Stimulated activated CD4-positive, alpha-beta T cell treated with anti-CD3 and anti-CD28 coated beads, Interleukin-4, amount 100 ng/mL, for 24 hours (primary cell): ENCODE data around the gene FCRLA.
A peak's percentile ranks its signal among the peaks of the same experiment; 100 is the strongest.

ENCODE experiments used
- DNase-seq: peaks from one replicate; pipeline ENCODE4 v3.0.0-alpha.2; 2020

FCRLA gene

GRCh38 chr1:161735837-161736236 lies 28.8 kb downstream of the FCRLA start:
- no peak for DNase-seq

DNA sequence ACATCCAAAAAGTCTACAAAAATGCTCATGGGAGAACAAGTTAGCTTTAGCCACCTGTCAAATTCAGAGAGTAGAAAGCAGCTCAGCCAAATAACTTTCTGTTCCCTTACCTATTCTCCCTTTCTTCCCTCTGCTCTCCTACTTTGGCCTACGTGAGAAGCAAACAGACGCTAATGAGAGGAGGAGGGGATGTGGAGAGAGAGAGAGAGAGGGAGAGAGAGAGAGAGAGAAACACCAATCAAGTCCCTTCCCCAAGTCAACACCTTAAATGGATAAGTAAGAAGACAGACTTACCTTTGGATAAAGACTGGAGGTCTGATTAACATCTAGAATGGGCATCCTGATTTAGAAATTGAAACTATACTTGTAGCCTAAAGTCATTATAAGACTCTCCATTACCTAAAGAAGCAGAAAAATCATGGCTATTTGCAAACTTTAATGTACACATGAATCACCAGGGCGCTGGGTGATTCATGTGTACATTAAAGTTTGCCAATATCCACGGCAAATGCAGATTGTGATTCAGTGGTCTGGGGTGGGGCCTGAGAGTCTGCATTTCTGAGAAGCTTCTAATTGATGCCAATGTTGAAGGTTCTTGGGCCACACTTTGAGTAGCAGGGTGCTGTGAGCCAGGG lies 29.4 kb downstream of the FCRLA start:
- DNase-seq: no peak

DNA sequence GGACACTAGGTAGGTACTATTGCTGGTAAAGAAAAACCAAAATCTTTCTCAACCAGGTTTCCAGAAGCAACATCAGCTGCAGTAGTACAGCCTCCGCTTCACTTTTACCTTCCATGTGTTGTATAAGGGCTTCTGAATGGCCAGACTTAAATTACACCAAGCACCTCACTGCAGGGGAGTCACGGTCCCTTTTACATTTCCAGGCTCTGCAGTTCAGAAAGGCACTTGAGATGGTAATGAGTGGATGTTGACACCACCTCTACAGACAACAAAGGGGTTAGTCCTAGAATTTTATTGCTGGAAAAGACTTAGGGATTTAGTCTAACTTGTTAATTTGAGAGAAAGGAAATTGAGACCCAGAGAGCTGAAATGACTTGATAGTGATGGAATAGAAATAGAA lies 30.6 kb downstream of the FCRLA start:
- no peak for DNase-seq

GRCh38 chr1:161738627-161739287 lies 31.7 kb downstream of the FCRLA start:
- DNase-seq: peak; percentile 43

GRCh38 chr1:161739865-161740566 lies 33.0 kb downstream of the FCRLA start:
- no peak for DNase-seq

- no peak for DNase-seq
Measured at GRCh38 chr1:161740921-161741320, 33.9 kb downstream of the FCRLA start.

DNA sequence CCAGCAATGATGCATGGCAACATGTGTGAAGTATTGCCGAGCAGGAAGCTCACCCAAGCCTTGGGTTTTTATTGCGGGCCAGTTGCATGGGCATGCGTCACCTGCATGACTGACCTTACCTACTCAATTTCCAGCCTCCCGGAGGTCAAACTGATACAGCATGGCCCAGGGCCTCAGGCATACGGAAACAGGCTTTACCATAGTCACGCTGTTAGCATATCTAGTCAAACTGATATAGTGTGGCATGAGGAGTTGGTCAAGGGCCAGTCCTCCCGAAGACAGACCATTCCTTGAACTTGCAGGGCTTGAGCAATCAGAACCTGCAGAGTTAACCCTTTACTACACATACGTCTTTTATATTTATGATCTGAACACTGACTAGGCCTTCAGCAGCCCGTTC lies 36.2 kb downstream of the FCRLA start:
- DNase-seq: no peak

DNA sequence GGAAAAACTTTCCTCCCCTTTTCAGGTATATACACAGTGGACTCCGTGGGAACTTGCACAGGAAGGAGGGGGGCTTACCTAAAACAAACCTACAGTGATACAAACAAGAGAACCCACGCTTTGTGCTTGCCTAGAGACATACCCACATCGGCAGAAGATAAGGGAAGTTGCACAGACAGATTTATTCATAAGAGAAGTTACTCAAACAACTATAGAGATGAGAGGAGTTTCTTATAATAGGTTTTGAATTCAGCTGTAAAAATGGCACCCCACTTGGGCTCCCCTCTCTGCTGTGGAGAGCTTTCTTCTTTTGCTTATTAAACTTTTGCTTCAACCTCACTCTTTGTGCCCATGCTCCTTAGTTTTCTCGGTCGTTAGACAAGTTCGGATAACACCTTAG lies 40.8 kb downstream of the FCRLA start:
- no peak for DNase-seq

GRCh38 chr1:161749509-161750407 lies 42.7 kb downstream of the FCRLA start, which contains the start of gene DUSP12:
TSS of gene DUSP12 (plus strand) at chr1:161749786. CDS start at chr1:161749802, 16 bp downstream.
- peak; percentile 91 for DNase-seq

DNA sequence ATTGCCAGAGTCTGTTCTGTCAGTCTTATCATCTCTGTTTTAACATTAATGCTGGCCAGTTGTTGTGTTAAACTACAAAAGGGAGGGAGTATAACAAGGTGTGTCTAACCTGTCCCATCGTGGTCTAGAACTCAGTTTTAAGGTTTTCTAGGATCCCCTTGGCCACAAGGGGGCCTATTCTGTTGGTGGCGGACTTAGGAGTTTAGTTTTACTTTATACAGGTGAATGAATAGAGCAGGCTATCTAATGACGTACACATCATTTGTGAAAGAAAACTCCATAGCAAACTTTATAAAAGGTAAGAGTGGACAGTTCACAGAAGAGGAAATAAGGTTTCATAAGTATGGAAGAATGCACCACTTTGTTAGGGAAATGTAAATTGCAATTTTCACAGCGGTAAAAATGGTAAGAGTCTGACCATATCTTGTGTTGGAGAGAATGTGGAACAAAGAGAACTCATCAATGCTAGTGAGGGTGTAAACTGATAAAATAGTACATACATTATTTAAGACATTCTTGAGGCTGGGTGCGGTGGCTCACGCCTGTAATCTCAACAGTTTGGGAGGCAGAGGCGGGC lies 56.6 kb downstream of the FCRLA start:
- peak; percentile 47 for DNase-seq
